Fibroblast of mammary gland (primary cell): ENCODE data around the gene RTN1.

ENCODE experiments used
- DNase-seq: peaks from one replicate; pipeline ENCODE4 v3.0.0-alpha.2; 2010; ENCODE audit warnings: low read depth
- H3K4me3 ChIP-seq: 2 replicates; pipeline ENCODE4 v1.5.1; 2011; ENCODE audit warnings: low read depth, mild to moderate bottlenecking, low read length, moderate library complexity; ENCODE audit not compliant: control insufficient read depth
- TF ChIP-seq, protein P1 (sequence below): conservative IDR thresholded peaks from 2 replicates; pipeline ENCODE4 v1.5.1; 2011; ENCODE audit warnings: low read depth, low read length, inconsistent platforms; ENCODE audit not compliant: control insufficient read depth, insufficient read depth

The RTN1 gene

DNA sequence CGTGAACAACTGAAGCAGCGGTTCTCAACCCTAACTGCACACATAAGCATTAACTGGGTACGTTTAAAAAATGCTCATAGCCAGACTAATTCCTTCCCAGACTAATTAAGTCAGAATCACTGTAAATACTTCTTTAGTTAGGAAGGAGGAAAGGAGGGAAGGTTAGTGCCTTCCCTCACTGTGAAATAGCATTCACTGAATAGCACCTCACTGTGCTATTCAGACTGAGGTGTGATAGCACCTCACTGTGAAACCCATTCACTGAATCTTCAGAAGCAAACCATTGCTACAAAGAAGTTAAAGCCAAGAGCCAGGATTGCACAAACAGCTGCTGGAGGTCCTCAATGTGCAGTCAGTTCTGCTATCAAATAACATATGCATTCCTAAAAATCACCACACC lies 58.8 kb downstream of the RTN1 start:
- TF ChIP-seq, protein P1, sequence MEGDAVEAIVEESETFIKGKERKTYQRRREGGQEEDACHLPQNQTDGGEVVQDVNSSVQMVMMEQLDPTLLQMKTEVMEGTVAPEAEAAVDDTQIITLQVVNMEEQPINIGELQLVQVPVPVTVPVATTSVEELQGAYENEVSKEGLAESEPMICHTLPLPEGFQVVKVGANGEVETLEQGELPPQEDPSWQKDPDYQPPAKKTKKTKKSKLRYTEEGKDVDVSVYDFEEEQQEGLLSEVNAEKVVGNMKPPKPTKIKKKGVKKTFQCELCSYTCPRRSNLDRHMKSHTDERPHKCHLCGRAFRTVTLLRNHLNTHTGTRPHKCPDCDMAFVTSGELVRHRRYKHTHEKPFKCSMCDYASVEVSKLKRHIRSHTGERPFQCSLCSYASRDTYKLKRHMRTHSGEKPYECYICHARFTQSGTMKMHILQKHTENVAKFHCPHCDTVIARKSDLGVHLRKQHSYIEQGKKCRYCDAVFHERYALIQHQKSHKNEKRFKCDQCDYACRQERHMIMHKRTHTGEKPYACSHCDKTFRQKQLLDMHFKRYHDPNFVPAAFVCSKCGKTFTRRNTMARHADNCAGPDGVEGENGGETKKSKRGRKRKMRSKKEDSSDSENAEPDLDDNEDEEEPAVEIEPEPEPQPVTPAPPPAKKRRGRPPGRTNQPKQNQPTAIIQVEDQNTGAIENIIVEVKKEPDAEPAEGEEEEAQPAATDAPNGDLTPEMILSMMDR: no peak
- DNase-seq: no peak

DNA sequence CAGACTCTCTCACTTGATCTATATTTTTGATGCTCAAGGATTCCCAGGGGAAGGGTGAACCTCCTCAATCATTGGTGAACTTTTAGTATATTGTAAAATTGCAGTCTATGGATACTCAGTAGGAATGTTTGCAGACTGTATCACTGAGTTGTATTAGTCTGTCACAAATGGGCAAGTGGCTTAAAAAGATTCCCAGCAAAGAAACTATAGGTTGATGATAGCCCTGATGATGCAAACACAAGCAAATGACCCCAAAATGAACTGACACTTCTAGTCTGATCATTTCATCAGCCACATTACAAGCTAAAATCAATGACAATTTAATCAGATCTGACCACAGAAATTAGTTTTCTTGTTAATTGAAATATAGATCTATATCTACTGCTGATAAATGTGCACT lies 59.5 kb downstream of the RTN1 start:
- TF ChIP-seq, protein P1: no peak
- H3K4me3 ChIP-seq: no peak overlapping the region
- DNase-seq: no peak

More for the DNA sequence above, 58.8 kb downstream of the RTN1 start:
- H3K4me3 ChIP-seq: no peak overlapping the region

DNA sequence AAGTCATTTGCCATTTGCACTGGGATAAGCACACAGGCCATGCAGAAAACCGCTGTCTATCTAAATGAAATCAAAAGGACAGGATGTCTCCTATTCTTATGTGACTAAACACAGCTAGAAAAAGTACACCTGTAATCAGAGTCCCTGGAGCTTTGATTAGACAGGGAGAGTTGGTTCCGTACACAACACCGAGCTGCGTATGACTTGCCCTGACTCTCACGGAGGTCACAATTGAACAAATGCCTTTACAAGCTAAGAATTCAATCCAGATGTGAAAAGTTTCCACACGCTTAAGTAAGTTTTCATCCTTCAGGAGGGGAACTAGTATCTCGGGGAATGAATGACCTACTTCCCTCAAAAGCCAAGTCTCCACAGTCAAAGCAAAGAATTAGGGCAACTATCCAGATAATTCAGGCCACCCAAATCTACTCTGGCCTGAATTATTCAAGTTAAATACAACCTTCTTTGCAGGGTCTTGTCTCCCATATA lies 67.5 kb downstream of the RTN1 start:
- TF ChIP-seq, protein P1: no peak
- no peak overlapping the region for H3K4me3 ChIP-seq
- DNase-seq: peak; percentile 3

DNA sequence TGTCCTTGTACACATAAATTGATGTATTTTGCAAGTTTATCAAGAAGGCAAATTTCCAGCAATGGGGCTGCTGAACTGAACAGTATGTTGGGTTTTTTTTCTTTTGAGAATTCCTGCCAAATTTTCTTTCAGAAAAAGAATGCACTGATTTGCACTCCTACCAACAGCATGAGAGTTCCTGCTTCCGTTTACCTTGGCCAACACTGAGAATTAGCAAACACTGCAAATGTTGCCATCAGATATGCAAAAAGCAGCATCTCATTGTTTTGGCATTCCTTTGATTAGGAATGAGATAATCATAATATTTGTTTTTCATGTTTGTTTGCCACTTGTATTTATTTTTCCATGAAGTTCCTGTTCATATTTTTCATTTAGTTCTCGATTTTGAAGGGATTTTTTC lies 82.4 kb downstream of the RTN1 start:
- H3K4me3 ChIP-seq: no peak overlapping the region
- no peak for DNase-seq
- TF ChIP-seq, protein P1: no peak

DNA sequence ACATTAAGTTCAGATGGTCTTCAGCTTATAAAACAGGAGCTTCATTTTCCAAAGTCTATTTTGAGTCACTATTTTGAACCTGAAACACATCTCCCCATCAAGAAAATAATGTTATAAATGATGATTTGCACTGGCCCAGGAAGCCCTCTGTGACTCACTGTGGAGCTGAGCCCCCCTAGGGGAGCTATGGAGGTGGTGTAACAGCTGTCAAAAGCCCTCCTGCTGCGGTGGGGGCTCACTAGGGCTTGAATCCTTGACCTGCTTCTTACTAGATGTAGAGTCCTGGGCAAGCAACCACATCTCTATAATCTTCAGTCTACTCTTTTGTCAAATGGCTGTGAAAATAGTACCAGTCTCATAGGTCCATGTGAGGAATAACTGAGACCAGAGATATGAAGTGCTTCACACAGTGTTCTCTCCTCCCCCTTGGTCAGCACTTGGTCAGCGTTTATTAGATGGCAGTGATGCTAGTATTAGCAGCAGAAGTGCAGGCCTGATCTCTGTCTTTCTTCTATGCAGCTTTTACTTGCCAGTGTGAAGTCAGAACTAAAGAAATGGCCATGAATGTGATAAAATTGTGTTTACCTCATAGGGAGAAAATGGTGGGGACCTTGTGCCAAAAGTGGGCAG lies 83.4 kb downstream of the RTN1 start:
- no peak for DNase-seq
- TF ChIP-seq, protein P1: no peak

DNA sequence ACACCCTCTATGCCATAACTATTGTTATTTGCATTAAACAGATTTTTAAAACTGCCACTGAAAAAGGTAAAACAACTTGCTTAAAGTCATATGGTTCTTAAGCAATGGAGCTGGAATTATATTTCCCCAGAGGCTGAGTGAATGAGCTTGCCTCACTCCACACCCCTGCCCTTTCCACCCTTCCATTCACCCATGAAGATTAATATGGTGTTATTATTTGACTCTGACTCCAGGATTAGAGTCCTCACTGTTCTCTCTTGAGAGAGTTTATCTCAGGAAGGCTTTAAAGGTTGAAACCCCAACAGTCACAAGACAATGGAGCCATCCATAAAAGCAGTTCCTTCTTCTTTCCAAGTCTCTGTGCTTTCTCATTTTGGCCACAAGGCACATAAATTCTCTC lies 84.9 kb downstream of the RTN1 start:
- TF ChIP-seq, protein P1: no peak
- DNase-seq: no peak
- H3K4me3 ChIP-seq: no peak overlapping the region

More for the DNA sequence above, 83.4 kb downstream of the RTN1 start:
- H3K4me3 ChIP-seq: no peak overlapping the region
